IPS DF 4.7 (cell line): Measurements from ENCODE around the gene SPNS1.
"Not testable (repeated sequence)": the region's sequence is repeated elsewhere in the genome, so short reads cannot be mapped to it uniquely, and the experiment has no call there.

ENCODE experiments used
- DNase-seq: peaks from one replicate; pipeline ENCODE4 v3.0.0-alpha.2; 2013; ENCODE audit warnings: low spot score; ENCODE audit errors: extremely low read depth

Gene SPNS1

DNA sequence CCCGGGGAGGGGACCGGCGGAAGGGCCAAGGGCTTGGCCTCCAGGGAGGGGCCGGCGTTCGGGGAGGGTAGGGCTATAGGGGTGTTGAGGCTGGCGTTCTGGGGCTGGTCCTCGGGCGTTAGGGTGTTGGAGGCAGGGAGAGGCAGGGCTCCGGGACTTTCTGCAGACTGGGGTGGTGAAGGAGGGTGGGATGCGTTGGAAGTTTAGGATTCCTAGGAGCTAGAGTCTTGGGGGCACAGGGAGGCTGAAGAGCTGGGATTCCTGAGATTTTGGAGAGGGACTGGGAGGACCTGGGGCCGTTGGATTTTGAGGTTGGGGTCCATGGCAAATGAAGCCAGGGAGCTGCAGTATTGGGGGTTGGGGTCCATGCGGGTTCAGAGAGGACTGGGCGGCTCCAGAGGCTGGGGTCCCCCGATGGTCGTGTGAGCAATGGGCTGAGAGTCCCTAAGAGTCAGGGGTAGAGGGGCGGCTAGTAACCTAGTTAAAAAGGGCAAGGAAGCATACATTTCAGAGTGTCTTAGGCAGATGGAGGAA lies 23.1 kb upstream of the SPNS1 start:
- DNase-seq = no peak

- DNase-seq = no peak
Observed at GRCh38 chr16:28958216-28958615, 16.4 kb upstream of the SPNS1 start.

DNA sequence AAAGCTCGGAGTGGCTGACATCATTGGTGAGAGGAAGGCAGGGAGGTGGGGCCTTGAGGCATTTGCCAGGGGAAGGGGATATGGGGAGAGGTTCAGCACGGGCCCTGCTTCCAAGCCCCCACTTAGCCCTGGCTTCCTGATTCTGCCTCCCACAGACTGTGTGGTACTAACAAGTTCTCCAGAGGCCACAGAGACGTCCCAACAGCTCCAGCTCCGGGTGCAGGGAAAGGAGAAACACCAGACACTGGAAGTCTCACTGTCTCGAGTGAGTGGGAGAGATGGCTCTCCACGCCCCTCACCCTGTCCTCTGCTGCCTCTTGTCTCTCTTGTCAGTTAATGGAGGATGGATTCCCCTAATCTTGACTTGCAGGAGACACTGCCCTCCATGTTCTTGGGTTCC lies 15.7 kb upstream of the SPNS1 start:
- DNase-seq = no peak

GRCh38 chr16:28964072-28964471 lies 10.5 kb upstream of the SPNS1 start:
- DNase-seq = no peak

GRCh38 chr16:28964496-28964895 lies 10.1 kb upstream of the SPNS1 start:
- no peak for DNase-seq

GRCh38 chr16:28967156-28967555 lies 7.4 kb upstream of the SPNS1 start:
- DNase-seq = no peak

DNA sequence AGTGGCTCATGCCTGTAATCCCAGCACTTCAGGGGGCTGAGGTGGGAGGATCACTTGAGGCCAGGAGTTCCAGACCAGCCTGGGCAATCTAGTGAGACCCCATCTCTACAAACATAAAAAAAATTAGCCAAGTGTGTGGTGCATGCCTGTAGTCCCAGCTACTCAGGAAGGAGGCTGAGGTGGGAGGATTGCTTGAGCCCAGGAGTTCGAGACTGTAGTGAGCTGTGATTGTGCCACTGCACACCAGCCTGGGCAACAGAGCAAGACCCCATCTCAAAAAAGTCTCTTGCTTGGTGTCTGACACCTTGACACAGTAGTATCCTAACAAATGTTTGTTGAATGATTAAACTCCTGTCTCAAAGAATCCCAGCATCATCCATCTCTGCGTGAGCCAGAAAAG lies 4.9 kb upstream of the SPNS1 start:
- DNase-seq = not testable (repeated sequence)

GRCh38 chr16:28974007-28974436 lies 556 bp upstream of the SPNS1 start:
- no peak for DNase-seq

DNA sequence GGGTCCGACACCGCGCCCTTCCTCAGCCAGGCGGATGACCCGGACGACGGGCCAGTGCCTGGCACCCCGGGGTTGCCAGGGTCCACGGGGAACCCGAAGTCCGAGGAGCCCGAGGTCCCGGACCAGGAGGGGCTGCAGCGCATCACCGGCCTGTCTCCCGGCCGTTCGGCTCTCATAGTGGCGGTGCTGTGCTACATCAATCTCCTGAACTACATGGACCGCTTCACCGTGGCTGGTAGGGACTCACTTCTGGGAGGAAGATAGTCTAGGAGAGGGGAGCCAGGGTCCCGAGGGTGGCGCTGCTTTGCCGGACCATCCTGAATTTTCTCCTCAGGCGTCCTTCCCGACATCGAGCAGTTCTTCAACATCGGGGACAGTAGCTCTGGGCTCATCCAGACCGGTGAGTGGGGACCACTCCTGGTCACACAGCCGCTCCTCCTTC lies 601 bp downstream of the SPNS1 start:
- DNase-seq = no peak

DNA sequence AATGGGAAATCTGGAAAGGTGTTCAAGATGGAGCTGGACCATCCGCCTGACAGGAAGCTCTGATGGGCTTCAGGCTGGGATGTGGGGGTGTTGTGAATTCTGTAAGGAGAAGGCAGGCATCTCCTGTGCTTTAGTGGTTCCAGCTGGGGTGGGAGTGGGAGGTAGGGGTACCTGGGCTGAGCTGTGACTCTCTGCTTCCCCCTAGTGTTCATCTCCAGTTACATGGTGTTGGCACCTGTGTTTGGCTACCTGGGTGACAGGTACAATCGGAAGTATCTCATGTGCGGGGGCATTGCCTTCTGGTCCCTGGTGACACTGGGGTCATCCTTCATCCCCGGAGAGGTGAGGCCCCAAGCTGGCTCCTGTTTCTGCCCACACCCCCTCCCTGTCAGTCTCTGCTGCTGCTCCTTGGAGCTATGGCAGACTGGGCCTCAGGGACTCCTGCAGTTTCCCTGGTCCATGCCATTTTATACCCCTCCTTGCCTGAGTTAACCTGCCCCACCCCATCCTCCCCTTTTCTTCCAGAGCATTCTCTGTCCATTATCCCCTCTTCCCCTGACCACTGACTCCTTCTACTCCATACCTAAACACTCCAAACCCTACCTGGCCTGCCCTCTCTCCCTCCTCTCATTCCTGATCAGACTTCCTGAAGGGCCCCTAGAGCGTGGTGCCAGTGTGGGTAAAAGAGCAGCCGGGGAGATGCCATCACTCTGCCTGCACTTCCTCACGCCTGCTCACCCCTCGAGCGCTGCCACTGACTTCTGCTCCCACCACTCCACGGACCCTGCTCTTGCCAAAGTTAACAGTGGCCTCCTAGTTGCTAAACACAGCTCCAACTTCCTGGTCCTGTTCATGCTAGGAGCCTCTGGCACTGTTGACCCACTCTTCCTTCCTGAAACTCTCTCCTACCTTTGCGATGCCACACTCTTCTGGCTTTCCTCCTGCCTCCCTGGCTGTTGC lies 3.4 kb downstream of the SPNS1 start:
- no peak for DNase-seq

GRCh38 chr16:28980330-28980729 lies 5.8 kb downstream of the SPNS1 start:
- not testable (repeated sequence) for DNase-seq

DNA sequence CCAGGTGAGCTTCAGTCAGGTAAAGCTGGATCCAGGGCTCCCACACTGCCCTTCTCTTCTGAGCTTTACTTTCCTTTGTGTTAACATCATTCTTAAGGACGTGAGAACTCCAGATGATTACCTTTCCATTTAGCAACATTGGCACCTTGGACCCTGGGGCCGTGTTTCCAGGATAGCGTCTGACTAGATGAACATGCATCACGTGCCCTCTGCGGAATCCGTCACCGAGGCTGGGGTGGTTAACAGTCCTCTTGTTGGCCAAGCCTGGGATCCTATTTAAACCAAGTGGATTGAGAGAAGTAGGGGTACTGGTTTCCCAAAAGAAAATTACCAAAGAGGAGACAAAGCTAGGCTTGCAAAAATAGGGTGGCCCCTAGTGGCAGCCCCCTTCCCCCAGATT lies 6.4 kb downstream of the SPNS1 start:
- DNase-seq = no peak

GRCh38 chr16:28981517-28981916 lies 6.9 kb downstream of the SPNS1 start:
- no peak for DNase-seq

- DNase-seq = no peak
Observed at GRCh38 chr16:28982418-28982817, 7.8 kb downstream of the SPNS1 start.

DNA sequence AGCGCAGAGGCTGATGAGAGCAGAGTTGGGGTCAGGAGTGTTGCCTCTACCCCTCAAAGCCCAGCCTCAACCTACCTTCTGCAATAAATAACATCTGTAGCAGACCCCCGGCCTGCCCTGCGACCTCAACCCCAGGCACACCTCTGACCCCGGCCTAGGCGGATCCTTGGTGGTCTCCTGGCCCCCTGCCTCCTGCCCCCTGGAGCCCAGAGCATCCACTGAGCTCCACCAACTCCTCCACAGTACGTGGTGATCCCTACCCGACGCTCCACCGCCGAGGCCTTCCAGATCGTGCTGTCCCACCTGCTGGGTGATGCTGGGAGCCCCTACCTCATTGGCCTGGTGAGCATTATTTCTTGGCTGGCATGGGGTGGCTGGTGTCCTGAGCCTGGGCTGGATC lies 8.4 kb downstream of the SPNS1 start:
- DNase-seq = no peak

DNA sequence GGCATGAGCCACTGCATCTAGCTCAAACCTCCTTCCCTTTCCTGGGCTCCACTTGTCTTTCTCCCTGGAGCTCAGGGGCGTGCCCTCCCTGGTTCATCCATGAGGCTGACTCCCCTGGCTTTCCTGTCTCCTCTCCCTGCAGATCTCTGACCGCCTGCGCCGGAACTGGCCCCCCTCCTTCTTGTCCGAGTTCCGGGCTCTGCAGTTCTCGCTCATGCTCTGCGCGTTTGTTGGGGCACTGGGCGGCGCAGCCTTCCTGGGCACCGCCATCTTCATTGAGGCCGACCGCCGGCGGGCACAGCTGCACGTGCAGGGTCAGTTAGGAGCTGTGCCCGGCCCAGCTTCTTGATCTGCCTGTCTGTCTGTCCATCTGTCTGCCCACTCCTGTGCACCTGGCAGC lies 9.1 kb downstream of the SPNS1 start:
- no peak for DNase-seq

DNA sequence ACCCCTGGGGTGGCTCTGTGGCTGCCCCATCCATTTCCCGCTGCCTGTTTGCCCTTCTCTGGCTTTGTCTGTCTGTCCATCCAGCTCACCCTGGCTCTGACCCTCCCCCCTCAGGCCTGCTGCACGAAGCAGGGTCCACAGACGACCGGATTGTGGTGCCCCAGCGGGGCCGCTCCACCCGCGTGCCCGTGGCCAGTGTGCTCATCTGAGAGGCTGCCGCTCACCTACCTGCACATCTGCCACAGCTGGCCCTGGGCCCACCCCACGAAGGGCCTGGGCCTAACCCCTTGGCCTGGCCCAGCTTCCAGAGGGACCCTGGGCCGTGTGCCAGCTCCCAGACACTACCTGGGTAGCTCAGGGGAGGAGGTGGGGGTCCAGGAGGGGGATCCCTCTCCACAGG lies 9.5 kb downstream of the SPNS1 start:
- DNase-seq = no peak

GRCh38 chr16:28984619-28985135 lies 10.1 kb downstream of the SPNS1 start, which contains the start of gene LAT:
TSS of gene LAT (plus strand) at chr16:28985052. CDS start at chr16:28985418, 366 bp downstream.
- DNase-seq = no peak

- no peak for DNase-seq
Observed at GRCh38 chr16:28985211-28986041, 10.8 kb downstream of the SPNS1 start.

DNA sequence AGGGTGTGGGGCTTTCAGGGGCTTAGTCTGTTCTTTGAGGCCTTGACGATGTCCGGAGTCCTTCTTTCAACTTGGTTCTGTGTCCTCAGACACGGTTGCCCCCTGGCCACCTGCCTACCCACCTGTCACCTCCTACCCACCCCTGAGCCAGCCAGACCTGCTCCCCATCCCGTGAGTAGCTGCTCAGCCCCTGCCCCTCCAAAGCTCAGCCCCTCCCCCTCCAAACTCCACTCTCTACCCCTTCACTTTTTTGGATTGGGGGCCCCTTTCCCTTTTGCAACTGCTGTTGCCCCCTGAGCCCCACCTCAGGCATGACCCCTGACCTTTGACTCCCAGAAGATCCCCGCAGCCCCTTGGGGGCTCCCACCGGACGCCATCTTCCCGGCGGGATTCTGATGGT lies 11.5 kb downstream of the SPNS1 start:
- no peak for DNase-seq

- DNase-seq = no peak
Observed at GRCh38 chr16:28986492-28986891, 11.9 kb downstream of the SPNS1 start.
